Body of pancreas (tissue), 4 donors: ENCODE measurements around the gene XPO6. TPM values are rescaled to one million over a fixed set of nuclear protein-coding genes. Genes with fewer than 3 reads are reported as not detected.

Source experiments
- ATAC-seq: fragments of 150-250 bp; one replicate; pipeline ENCODE4 v1.9.1; 2016
- DNase-seq, 4 donors: peaks; one replicate each; pipeline ENCODE4 v3.0.0-alpha.2; 2019
- H3K27ac ChIP-seq, 4 donors: fragments of 200-600 bp; sonication (generic); 1 replicate in 3 of 4; 2 replicates in 1 of 4; pipeline versions ENCODE4 v1.5.1 to v1.6.1; 2016 to 2019; ENCODE audit warnings: mild to moderate bottlenecking in 1 of 4, mixed read lengths in 1 of 4, moderate library complexity in 1 of 4
- H3K27me3 ChIP-seq, 2 donors: fragments of 200-600 bp; sonication (generic); one replicate each; pipeline ENCODE4 v1.6.0; 2016; ENCODE audit warnings: mild to moderate bottlenecking in 1 of 2
- H3K36me3 ChIP-seq, 2 donors: fragments of 200-600 bp; sonication (generic); replicated peaks in 1 of 2; 2 replicates each; pipeline ENCODE4 v1.5.1; 2016; ENCODE audit warnings: low read depth in 2 of 2; ENCODE audit not compliant: insufficient read depth in 1 of 2
- H3K4me1 ChIP-seq: fragments of 200-600 bp; sonication (generic); one replicate; pipeline ENCODE4 v1.6.0; 2016
- H3K4me3 ChIP-seq, 2 donors: fragments of 200-600 bp; sonication (generic); 1 replicate in 1 of 2; 2 replicates in 1 of 2; pipeline ENCODE4 v1.5.1; 2016 to 2019
- H3K9me3 ChIP-seq, 3 donors: fragments of 200-600 bp; sonication (generic); 1 replicate in 2 of 3; 2 replicates in 1 of 3; pipeline ENCODE4 v1.5.1; 2016
- CTCF ChIP-seq, 7 experiments: fragments of 450-650 bp in 4 of 7; fragments of 200-600 bp in 3 of 7; sonication (generic) in 3 of 7; IDR thresholded peaks; one replicate each; pipeline ENCODE4 v1.5.1; 2016 to 2019; ENCODE audit warnings: antibody characterized with exemption in 7 of 7
- POLR2A ChIP-seq, 3 donors: fragments of 450-650 bp; IDR thresholded peaks; one replicate each; pipeline ENCODE4 v1.6.1; 2016; ENCODE audit warnings: antibody characterized with exemption in 3 of 3, mild to moderate bottlenecking in 2 of 3
- WGBS, 2 donors: methylation state at CpG; one replicate each; pipeline ENCODE4 v1.1.5; 2017; 5-methylcytosine and 5-hydroxymethylcytosine counted together
- intact Hi-C: fragments of 100-400 bp; cut with DNase I; formaldehyde crosslinking; loops from one replicate; pipeline ENCODE4 v1.15.1; 2023
- total RNA-seq, 2 donors: library from RNA; depleted of rRNA; stranded (reverse); fragments of >200 nt; gene quantifications; one replicate each; pipeline ENCODE4 v1.1.0, GENCODE V29; 2016

Gene XPO6
- total RNA-seq, 2 donors from 2014 or later = 54.7 to 103 TPM

- intact Hi-C loops = no loop called here
Observed at GRCh38 chr16:28073836-28074235, 137.9 kb downstream of the XPO6 start.

GRCh38 chr16:28072087-28072486 is 139.7 kb downstream of the XPO6 start:
- Histone ChIP-seq H3K27me3 (no peaks in the 10 kb centered on the region), H3K27ac (no peak overlapping the region), H3K9me3 (no peaks in the 10 kb centered on the region), H3K4me3 (no peak overlapping the region), H3K36me3 (no peaks in the 10 kb centered on the region), H3K4me1 (no peaks in the 10 kb centered on the region)
- 33 to 38% methylated on average over 4 of the region's 4 CpGs for WGBS, 2 donors
- intact Hi-C loops = no loop called here
- no peak for DNase-seq
- TF ChIP-seq CTCF (IDR thresholded peaks at IDR 0.05) = no peak
- TF ChIP-seq POLR2A (IDR thresholded peaks at IDR 0.05) = no peak
- ATAC-seq = no peak

More at GRCh38 chr16:28073836-28074235, 137.9 kb downstream of the XPO6 start:
- TF ChIP-seq POLR2A (IDR thresholded peaks at IDR 0.05) = no peak
- no peak for TF ChIP-seq CTCF (IDR thresholded peaks at IDR 0.05)
- DNase-seq (no peak), ATAC-seq (no peak)
- H3K36me3 ChIP-seq = no peaks in the 10 kb centered on the region
- H3K27ac ChIP-seq = no peak overlapping the region
- WGBS, 2 donors = 72 to 74% methylated on average over 6 of the region's 6 CpGs
- H3K9me3 ChIP-seq = no peaks in the 10 kb centered on the region
- no peak overlapping the region for H3K4me3 ChIP-seq
- H3K27me3 ChIP-seq = no peaks in the 10 kb centered on the region
- no peaks in the 10 kb centered on the region for H3K4me1 ChIP-seq

- ATAC-seq (no peak), DNase-seq (no peak)
- H3K27me3 ChIP-seq = no peaks in the 10 kb centered on the region
- no peak overlapping the region for H3K4me3 ChIP-seq
- intact Hi-C loops = no loop called here
- no peaks in the 10 kb centered on the region for H3K36me3 ChIP-seq
- 50 to 53% methylated on average over 13 to 31 of the region's 31 CpGs for WGBS, 2 donors
- TF ChIP-seq CTCF (IDR thresholded peaks at IDR 0.05) (no peak), POLR2A (IDR thresholded peaks at IDR 0.05) (no peak)
- no peaks in the 10 kb centered on the region for H3K4me1 ChIP-seq
- H3K9me3 ChIP-seq = no peaks in the 10 kb centered on the region
- H3K27ac ChIP-seq = no peak overlapping the region
Observed at GRCh38 chr16:28069971-28070794, 141.6 kb downstream of the XPO6 start.

GRCh38 chr16:28068976-28069375 is 142.8 kb downstream of the XPO6 start:
- H3K27ac ChIP-seq = no peak overlapping the region
- no peaks in the 10 kb centered on the region for H3K4me1 ChIP-seq
- no peaks in the 10 kb centered on the region for H3K9me3 ChIP-seq
- 58 to 72% methylated on average over 7 of the region's 7 CpGs for WGBS, 2 donors
- no peak for DNase-seq
- no peak for ATAC-seq
- H3K36me3 ChIP-seq = no peaks in the 10 kb centered on the region
- intact Hi-C loops = no loop called here
- H3K4me3 ChIP-seq = no peak overlapping the region
- TF ChIP-seq POLR2A (IDR thresholded peaks at IDR 0.05) = no peak
- no peak for TF ChIP-seq CTCF (IDR thresholded peaks at IDR 0.05)
- no peaks in the 10 kb centered on the region for H3K27me3 ChIP-seq
